ENCODE measurements around the gene NYAP1.
"Not testable (repeated sequence)": the region's sequence is repeated elsewhere in the genome, so short reads cannot be mapped to it uniquely, and the experiment has no call there.

Gene NYAP1

GRCh38 chr7:100483722-100484672, at the start of gene NYAP1:
Gene NYAP1, plus strand, starts transcription at chr7:100483927. Its CDS starts 1,385 bp downstream, at chr7:100485312.
- ChIA-PET CTCF (interaction anchor here (0.6 to 1.5 kb wide), 2 partner anchors 11 to 381 kb away, joined by 4 to 6 read pairs; no protein-coding TSS in a partner anchor), POLR2A (ENCODE audit: low non-redundant PET) (no interaction called here)
- H3K27ac ChIP-seq: peak within 1 kb of the TSS; percentile 80
- TF ChIP-seq CTCF (conservative IDR thresholded peaks at IDR 0.05; ENCODE audit: low read depth): no peak
- peak; percentile 40 for DNase-seq (ENCODE audit: low spot score)

- ChIA-PET CTCF (no interaction called here), POLR2A (ENCODE audit: low non-redundant PET) (interaction anchor here (0.6 to 1.0 kb wide), 3 partner anchors 9 to 309 kb away, joined by 3 to 6 read pairs (median 3); no protein-coding TSS in a partner anchor)
- peak overlapping the region; percentile 95 for H3K27ac ChIP-seq
- no peak for TF ChIP-seq CTCF (conservative IDR thresholded peaks at IDR 0.05; ENCODE audit: low read depth)
- no peak for DNase-seq (ENCODE audit: low spot score)
Observed at GRCh38 chr7:100434297-100435144, 49.2 kb upstream of the NYAP1 start.

GRCh38 chr7:100435401-100436304, 48.1 kb upstream of the NYAP1 start:
- H3K27ac ChIP-seq: peak overlapping the region; percentile 95
- ChIA-PET POLR2A (ENCODE audit: low non-redundant PET) (interaction anchor here (0.6 to 1.0 kb wide), 2 partner anchors 15 to 23 kb away, joined by 3 read pairs; no protein-coding TSS in a partner anchor), CTCF (interaction anchor here (0.9 to 1.4 kb wide), 2 partner anchors 15 to 124 kb away, joined by 4 to 6 read pairs; no protein-coding TSS in a partner anchor)
- TF ChIP-seq CTCF (conservative IDR thresholded peaks at IDR 0.05; ENCODE audit: low read depth): no peak
- DNase-seq (ENCODE audit: low spot score): peak; percentile 53

- ChIA-PET CTCF (interaction anchor here (0.6 to 1.4 kb wide), 4 partner anchors 12 to 172 kb away, joined by 3 to 7 read pairs (median 5); no protein-coding TSS in a partner anchor), POLR2A (ENCODE audit: low non-redundant PET) (interaction anchor here (0.6 to 0.7 kb wide), 2 partner anchors 8 to 83 kb away, joined by 4 to 9 read pairs; no protein-coding TSS in a partner anchor)
- no peak for TF ChIP-seq CTCF (conservative IDR thresholded peaks at IDR 0.05; ENCODE audit: low read depth)
- no peak for DNase-seq (ENCODE audit: low spot score)
- H3K27ac ChIP-seq: peak overlapping the region; percentile 95
Observed at GRCh38 chr7:100437150-100438100, 46.3 kb upstream of the NYAP1 start.

GRCh38 chr7:100438172-100438571, 45.6 kb upstream of the NYAP1 start:
- no peak overlapping the region for H3K27ac ChIP-seq
- CTCF ChIA-PET: interaction anchor here (0.6 to 1.3 kb wide), 2 partner anchors 11 to 173 kb away, joined by 3 to 7 read pairs; no protein-coding TSS in a partner anchor
- POLR2A ChIA-PET (ENCODE audit: low non-redundant PET): no interaction called here
- no peak for TF ChIP-seq CTCF (conservative IDR thresholded peaks at IDR 0.05; ENCODE audit: low read depth)
- no peak for DNase-seq (ENCODE audit: low spot score)

GRCh38 chr7:100438731-100439130, 45.0 kb upstream of the NYAP1 start:
- POLR2A ChIA-PET (ENCODE audit: low non-redundant PET); CTCF ChIA-PET: not testable (repeated sequence)
- H3K27ac ChIP-seq: peak overlapping the region; percentile 50

GRCh38 chr7:100439244-100439643, 44.5 kb upstream of the NYAP1 start:
- H3K27ac ChIP-seq: peak overlapping the region; percentile 50
- POLR2A ChIA-PET (ENCODE audit: low non-redundant PET): interaction anchor here (0.7 kb wide), 1 partner anchor 13 kb away, joined by 4 read pairs; no protein-coding TSS in a partner anchor
- DNase-seq (ENCODE audit: low spot score); CTCF ChIA-PET: not testable (repeated sequence)

More at GRCh38 chr7:100438731-100439130, 45.0 kb upstream of the NYAP1 start:
- not testable (repeated sequence) for DNase-seq (ENCODE audit: low spot score)
